ENCODE measurements around the gene PIK3C2G. TPM values are rescaled to one million over a fixed set of nuclear protein-coding genes. Genes with fewer than 3 reads are reported as not detected.

The PIK3C2G gene
- total and polyA plus RNA-seq, 7 donors = under 0.01 TPM; not detected in 6

DNA sequence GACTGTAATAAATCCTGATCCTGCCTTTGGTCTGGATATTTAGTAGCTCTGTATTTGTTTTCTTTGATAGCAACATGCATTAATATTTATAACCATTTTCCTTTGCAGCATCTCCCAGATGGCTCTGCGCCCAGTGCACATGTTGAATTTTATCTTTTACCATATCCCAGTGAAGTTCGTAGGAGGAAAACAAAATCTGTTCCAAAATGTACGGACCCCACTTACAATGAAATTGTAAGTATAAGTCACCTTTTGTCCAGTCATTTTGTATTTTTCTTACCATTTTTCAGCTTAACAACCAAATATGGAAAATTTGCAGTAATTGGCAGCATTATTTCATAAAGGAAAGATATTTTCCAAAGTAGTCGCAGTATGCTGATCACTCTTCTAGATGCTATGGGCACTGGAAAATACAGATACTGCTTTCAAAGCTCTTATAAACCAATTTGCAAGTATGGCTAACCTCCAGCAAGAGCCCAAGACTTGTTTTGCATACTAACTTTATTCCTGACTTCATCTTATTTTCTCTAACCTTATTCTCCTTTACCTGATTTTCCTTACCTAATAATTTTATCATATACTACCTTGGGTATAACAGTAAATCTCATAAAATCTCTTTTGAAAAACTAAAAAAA lies 379.1 kb downstream of the PIK3C2G start:
- H3K27ac ChIP-seq = no peak overlapping the region
- ATAC-seq (no peak), DNase-seq (no peak)
- intact Hi-C loops (cut with DNase I) = no loop called here
- TF ChIP-seq, protein P1, sequence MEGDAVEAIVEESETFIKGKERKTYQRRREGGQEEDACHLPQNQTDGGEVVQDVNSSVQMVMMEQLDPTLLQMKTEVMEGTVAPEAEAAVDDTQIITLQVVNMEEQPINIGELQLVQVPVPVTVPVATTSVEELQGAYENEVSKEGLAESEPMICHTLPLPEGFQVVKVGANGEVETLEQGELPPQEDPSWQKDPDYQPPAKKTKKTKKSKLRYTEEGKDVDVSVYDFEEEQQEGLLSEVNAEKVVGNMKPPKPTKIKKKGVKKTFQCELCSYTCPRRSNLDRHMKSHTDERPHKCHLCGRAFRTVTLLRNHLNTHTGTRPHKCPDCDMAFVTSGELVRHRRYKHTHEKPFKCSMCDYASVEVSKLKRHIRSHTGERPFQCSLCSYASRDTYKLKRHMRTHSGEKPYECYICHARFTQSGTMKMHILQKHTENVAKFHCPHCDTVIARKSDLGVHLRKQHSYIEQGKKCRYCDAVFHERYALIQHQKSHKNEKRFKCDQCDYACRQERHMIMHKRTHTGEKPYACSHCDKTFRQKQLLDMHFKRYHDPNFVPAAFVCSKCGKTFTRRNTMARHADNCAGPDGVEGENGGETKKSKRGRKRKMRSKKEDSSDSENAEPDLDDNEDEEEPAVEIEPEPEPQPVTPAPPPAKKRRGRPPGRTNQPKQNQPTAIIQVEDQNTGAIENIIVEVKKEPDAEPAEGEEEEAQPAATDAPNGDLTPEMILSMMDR (IDR thresholded peaks at IDR 0.05) = no peak
- no peaks in the 10 kb centered on the region for H3K4me1 ChIP-seq
- H3K36me3 ChIP-seq (ENCODE audit: insufficient read depth in 1 of 2, low read depth in 1 of 2) = no peaks in the 10 kb centered on the region
- H3K4me3 ChIP-seq = no peak overlapping the region
- no peaks in the 10 kb centered on the region for H3K27me3 ChIP-seq (ENCODE audit: insufficient read depth in 3 of 3, low read length in 2 of 3)
- 65 to 68% (median 68%) methylated on average over 4 of the region's 4 CpGs for WGBS, 3 donors
- H3K9me3 ChIP-seq = no peaks in the 10 kb centered on the region

DNA sequence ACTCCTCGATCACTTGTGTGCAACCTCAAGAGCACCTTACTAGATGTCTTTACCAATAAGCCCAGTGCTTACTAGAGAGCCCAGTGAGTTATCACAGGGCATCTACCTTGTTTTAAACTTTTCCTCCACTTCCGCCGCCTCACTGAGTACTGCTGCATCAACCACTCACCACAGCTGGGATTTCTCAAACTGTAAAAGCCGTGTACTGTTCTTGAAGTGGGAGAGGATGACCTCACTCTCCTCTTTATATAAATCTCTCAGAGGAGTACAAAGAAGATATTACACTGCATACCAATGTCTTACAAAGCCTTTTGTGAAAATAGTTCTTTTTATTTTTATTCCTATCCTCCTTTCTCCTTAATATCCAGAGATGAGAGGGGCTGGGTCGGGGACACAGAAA lies 382.4 kb downstream of the PIK3C2G start:
- no peak for DNase-seq
- ATAC-seq = no peak
- H3K4me1 ChIP-seq = no peaks in the 10 kb centered on the region
- TF ChIP-seq, protein P1 (IDR thresholded peaks at IDR 0.05) = no peak
- no peaks in the 10 kb centered on the region for H3K36me3 ChIP-seq (ENCODE audit: insufficient read depth in 1 of 2, low read depth in 1 of 2)
- WGBS, 3 donors = 50 to 54% (median 52%) methylated on average over 5 of the region's 5 CpGs
- H3K27me3 ChIP-seq (ENCODE audit: insufficient read depth in 3 of 3, low read length in 2 of 3) = no peaks in the 10 kb centered on the region
- no peak overlapping the region for H3K4me3 ChIP-seq
- no peak overlapping the region for H3K27ac ChIP-seq
- intact Hi-C loops (cut with DNase I) = no loop called here
- no peaks in the 10 kb centered on the region for H3K9me3 ChIP-seq

DNA sequence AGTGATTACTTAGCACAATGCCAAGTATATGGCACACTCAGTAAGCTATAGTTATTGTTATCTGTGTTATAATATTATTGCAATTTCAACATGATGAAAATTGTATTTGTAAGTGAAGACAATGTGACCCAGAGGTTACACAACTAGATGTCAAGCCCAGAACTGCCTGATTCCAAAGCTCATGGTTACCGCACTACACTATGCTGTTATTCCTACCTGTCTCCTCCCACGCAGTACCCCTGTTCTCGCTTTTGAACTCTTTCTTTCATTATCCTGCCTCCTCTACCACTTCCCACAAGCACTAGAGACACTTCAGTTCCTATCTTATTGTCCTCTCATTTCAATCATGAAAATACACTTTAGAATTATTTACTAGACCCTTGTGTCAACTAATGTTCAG lies 383.2 kb downstream of the PIK3C2G start:
- no peak for ATAC-seq
- Histone ChIP-seq H3K4me1 (no peaks in the 10 kb centered on the region), H3K36me3 (ENCODE audit: insufficient read depth in 1 of 2, low read depth in 1 of 2) (no peaks in the 10 kb centered on the region), H3K27me3 (ENCODE audit: insufficient read depth in 3 of 3, low read length in 2 of 3) (no peaks in the 10 kb centered on the region), H3K4me3 (no peak overlapping the region), H3K27ac (no peak overlapping the region), H3K9me3 (no peaks in the 10 kb centered on the region)
- WGBS, 3 donors = 92 to 96% (median 93%) methylated on average over 3 of the region's 3 CpGs
- TF ChIP-seq, protein P1 (IDR thresholded peaks at IDR 0.05) = no peak
- intact Hi-C loops (cut with DNase I) = no loop called here
- no peak for DNase-seq

DNA sequence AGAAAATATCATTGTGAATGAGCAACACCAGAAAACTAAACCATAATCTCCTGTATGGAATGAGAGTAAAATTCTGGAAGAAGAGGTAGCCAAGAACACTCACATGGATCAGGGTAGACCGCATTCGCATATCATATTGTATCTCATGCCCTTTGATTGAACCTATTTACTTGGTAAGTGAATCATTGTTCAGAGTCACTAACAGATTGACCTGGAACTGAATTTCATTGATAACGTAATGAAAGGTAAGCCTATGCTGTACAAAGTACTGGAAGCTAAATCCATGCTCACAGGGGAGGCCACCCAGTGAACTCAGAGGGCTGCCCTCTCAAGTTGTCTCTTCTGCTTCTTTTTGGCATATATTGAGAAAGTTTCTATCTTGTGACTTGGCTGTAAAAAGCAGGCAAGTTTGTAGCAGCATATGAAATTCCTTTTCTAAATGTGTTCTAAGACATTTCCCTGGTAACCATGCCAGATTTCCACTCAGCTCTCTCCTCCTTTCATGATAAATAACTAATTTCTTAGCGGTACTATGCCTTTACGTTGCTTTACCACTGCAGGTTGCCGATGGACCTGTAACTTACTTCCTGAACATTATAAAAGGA lies 385.1 kb downstream of the PIK3C2G start:
- H3K9me3 ChIP-seq = no peaks in the 10 kb centered on the region
- TF ChIP-seq, protein P1 (IDR thresholded peaks at IDR 0.05) = no peak
- intact Hi-C loops (cut with DNase I) = no loop called here
- H3K27me3 ChIP-seq (ENCODE audit: insufficient read depth in 3 of 3, low read length in 2 of 3) = no peaks in the 10 kb centered on the region
- H3K4me3 ChIP-seq = no peak overlapping the region
- H3K27ac ChIP-seq = no peak overlapping the region
- no peaks in the 10 kb centered on the region for H3K4me1 ChIP-seq
- no peak for ATAC-seq
- no peak for DNase-seq
- no peaks in the 10 kb centered on the region for H3K36me3 ChIP-seq (ENCODE audit: insufficient read depth in 1 of 2, low read depth in 1 of 2)
- 82 to 94% (median 91%) methylated on average over 6 of the region's 6 CpGs for WGBS, 3 donors

DNA sequence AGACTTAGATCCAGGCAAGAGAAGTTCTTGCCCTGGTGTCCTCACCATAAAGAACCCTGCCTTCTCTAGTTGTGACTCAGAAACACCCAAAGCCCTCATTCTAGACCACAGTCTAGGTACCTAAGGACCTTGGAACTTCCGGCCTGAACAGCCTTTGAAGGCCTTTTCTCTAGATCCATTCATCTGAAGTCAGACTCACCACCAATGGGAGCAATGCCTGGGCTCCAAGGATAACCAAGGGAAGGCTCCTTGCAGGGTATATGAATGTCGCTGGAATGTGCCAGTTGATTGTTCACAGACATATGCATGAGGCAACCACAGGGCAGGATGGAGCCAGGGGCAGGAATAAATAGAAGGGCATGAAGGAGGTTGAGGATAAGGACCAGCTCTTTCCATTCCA lies 390.2 kb downstream of the PIK3C2G start:
- Histone ChIP-seq H3K9me3 (no peaks in the 10 kb centered on the region), H3K27ac (no peak overlapping the region), H3K27me3 (ENCODE audit: insufficient read depth in 3 of 3, low read length in 2 of 3) (no peaks in the 10 kb centered on the region), H3K36me3 (ENCODE audit: insufficient read depth in 1 of 2, low read depth in 1 of 2) (no peaks in the 10 kb centered on the region), H3K4me1 (no peaks in the 10 kb centered on the region), H3K4me3 (no peak overlapping the region)
- WGBS, 3 donors = 89 to 94% (median 90%) methylated on average over 2 of the region's 2 CpGs
- TF ChIP-seq, protein P1 (IDR thresholded peaks at IDR 0.05) = no peak
- intact Hi-C loops (cut with DNase I) = no loop called here
- ATAC-seq (no peak), DNase-seq (no peak)
